DMS153 treated with DMSO at 0.1 percent for 48 hours (cell line): ENCODE data around the gene CFAP65.

Source experiments
- DNase-seq: peaks from one replicate; lab custom pipeline; 2025; ENCODE audit not compliant: unreplicated experiment; lab: John Stamatoyannopoulos, UW

CFAP65 gene

DNA sequence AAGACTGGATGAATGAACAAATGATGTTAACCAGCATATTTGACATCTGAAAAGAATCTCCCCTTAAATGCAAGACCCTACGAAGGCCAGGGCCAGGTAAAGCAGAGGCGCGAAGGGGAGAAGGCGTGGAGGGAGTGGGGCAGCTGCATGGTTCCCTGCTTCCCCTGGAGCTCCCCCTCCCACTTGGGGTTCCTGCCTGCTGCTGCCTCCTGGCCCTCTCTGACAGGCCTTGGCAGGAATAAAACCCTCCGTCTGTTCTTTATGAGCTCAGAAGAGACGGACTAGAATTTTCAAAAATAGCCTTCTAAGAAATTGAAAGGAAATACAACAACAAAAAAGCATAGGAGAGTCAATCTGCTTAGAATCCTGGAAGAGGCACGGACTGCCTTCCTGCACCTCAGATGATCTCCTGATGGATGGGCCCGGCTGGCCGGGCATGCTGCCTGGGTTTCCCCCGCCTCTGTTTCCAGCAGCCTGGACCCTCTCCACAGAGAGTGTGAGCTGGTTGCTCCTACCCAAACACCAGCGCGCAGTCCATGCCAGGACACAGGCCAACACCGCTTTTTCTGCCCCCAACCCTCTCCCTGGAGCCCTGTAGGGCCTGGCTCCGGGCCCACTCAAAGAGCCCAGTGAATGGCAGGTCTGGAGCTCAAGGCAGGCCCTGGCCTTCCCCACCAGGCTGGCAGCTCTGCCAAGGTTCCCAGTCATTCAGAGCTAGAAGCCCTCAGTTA is 23.9 kb downstream of the CFAP65 start:
- no peak for DNase-seq

DNA sequence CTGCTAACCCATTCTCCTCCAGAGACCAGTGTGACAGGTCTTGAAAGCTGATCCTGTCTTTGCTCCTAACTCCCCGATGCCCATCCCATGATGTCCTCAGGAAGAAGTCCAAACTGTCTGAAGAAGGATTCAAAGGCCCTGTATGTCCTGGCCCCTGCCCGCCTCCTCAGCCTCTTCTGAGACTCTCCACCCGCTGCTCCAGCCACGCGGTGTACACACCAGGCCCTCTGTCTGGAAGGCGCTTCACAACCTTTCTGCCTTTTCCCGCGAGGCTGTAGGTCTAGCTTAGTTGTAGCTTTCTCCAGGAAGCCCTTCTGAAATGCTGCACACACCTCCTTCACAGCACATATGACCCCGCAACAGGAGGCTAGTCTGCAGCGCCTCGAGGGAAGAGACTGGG is 24.6 kb downstream of the CFAP65 start:
- DNase-seq, result no peak

DNA sequence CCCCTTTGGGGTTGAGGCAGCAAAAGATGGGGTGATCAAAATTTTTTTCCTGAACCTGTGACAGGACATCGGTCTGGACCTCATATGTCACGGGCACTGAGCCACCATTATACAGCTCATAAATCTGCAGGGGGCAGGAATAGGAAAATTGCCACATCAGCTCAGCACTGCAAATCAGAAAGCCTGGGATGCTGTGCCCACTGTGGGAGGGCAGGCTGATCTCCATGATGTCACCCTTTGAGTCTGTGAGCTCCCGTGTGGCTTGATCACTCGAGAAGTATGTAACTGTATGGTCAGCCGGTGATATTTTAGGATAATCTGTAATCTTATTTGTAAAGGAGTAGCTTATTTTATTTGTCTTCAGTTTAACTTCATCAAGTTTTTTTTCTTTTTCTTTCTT is 30.4 kb downstream of the CFAP65 start:
- DNase-seq, result no peak

DNA sequence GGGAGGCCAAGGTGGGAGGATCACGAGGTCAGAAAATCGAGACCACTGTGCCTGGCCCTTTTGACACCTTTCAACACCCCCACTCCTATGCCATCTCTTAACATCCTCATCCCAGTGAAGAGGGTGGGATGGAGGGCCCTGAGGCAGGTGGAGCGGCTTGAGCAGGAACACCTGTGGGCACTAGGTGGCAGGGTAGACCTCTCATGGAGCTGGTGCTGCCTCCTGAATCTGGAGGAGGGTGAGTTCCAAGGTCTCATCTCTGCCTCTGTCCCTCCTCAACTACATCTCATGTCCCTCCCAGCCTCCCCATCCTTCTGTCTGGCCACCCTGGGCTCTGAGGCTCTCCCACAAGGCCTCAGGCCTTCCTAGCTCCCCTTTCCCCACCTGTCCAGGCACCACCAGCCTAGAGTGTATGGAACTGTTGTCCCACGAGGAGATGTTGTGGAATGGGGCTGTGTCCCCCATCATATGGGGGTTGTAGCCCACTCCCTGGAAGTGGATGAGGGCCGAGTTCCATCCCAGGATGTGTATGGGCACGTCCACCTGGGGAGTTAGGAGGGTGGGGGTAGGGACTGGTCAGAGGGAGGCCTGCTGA is 31.1 kb downstream of the CFAP65 start:
- DNase-seq, result no peak

DNA sequence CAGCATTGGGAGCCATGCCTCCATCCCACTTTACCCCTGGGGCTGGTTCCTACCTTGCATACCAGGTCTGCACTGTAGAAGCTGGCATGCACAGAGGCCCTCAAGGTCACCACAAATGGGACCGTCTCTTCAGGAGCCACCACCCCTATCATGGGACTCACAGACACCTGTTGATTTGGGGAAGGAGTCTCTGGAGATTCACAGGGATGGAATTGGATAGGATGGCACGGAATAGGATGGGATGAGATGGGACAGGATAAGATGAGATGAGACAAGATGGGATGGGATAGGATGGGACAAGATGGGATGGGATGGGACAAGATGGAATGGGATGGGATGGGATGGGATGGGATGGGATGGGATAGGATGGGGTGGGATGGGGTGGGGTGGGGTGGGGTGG is 32.0 kb downstream of the CFAP65 start:
- no peak for DNase-seq

DNA sequence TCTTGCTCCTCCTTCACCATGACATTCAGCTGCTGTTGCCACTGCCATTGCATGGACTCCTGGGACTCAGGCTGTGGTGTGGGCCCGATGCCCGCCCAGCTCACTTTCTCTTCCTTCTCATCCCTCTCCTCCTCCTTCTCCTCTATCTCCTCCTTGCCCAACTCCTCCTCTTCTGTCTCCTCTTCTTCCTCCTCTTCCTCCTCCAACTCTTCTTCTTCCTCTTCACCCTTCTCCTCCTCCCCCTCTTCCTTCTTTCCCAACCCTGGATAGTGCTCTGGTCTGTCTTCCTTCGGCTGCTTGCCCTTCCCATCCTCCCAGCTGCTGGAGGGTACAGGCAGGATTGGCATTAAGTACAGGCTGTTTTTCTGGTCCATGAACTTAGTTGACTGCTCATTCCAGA is 37.3 kb downstream of the CFAP65 start:
- no peak for DNase-seq

DNA sequence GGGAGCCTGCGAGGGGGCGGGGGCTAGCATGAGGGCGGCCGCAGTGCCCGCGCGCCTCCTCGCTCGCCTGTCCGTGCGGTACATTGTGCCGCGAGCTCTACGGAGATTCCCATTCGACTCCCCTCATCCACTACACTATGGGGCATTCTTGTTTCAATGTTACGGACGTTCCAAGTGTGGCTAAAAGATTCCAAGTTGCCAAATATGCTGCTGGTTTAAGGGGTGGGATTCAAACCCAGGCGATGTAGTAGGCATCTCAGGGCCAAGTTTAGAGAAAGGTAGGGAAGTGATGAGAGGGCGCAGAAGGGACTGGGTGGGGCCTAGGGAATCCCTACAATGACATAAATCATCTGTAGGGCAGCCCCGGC is 38.1 kb downstream of the CFAP65 start:
- no peak for DNase-seq

DNA sequence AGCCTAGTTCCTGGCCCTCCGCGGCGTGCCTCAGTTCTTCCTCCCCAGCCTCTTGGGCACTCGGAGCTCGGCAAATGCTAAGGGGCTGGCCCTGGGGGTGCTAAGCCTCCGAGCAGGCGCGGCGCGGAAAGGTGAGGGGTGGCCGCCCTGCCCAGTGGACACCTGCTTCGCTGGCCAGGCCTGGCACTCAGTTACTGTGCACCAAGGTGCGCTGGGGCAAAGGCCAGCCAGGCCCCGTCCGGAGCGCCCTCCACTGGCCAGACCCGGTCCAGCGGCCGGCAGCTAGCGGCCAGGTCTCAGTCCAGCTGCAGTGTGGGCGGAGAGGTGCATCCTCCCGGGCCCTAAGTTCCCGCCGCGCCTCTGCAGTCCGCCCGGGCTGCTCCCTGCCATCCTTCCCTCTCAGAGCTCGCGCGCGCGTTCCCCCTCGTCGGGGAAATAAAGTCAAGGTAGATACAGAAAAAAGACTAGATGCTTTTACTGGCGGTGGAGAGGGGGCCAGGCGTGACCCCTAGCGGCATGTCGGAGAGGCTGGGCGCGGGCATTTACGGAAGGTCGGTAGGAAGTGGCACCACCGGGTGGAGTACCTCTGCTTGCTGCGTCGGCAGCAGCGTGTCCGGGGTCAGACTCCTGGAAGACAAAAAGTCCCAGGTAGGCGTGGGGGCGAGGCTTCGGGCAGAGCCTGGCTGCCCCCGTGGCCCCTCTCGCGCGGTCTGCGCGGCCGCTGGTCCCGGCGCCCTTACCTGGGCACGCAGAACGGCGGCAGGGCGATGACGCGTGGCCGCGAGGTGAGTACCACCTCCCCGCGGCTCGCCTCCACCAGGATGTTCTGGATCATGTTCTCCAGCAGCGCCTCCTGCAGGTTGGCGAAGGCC is 38.7 kb downstream of the CFAP65 start:
- DNase-seq, result peak; percentile 79

DNA sequence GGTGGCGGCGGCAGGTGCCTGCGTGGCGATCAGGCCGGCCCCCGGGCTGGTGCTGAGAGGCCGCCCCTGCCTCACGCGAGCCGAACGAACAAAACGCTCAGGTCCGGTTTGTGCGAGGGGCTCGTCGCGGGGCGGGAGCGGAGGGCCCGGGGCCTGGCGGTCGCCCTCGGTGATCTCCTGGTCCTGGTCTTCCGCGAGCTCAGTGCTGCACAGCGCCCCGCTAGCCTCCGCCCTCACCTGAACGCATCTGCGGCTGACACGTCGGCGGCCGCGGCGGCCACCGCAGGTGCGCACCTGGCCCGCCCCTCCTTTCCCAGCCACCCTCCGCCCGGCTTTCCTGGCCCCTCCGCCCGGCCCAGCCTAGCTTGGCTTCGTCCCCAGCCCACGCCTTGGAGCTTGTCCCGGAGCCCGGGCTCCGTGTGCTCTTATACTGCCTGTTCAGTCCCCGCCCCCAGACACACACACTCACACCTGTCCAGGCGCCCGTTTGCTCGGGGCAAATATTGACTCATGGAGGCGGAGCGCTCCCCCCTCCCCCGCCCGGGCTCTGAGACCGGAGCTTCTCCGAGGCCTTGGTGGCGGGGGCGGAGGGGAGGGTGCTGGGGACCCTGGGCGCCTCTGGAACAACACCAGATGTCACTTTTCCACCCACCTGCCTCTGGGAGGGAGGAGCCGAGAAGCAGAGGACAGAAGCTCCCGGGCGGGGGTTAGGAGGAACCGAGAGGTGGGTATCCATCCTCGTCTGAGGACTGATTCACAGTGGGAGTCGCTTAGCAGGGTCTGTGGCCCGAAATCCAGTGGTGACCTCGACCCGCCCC is 39.5 kb downstream of the CFAP65 start:
- DNase-seq, result peak; percentile 93

DNA sequence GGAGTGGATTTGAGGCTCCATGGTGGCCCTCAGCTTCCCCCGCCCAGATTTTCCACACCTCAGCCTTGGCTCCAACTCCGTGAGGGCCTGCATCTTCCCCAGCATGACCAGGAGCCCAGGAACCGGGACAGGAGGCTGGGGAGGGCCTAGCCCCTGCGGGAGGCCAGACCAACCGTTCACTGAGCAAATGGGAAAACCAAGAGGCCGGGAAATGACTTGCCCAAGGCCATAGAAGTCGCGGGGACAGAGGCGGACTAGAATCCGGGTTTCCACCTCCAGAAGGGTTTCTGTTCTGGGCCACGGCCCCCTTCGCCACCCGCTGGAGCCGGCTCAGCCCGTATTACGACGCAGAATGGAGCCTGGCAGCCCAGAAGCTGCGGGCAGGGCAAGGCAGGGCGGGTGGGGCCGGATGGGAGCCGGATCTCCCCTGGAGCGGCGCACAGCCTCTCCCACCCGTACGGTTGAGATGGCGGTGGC is 40.2 kb downstream of the CFAP65 start:
- DNase-seq, result no peak

DNA sequence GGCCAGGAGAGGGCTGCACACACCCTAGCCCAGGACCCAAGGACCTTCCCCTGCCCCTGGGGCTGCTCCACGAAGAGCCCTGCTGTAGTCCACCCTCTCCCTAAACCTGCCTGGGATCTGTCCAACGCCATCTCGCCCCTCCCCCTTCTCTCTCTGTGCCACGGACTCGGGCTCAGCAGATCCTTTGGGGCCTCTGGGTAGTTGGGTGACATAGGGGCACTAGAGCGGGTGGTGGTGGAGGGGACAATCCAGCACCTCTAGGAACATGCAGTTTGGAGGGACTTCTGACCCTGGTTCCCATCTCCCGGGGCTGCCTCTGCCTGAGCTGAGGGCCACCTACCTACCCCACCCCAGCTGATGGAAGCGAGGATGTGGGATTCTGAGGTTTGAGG is 40.8 kb downstream of the CFAP65 start:
- no peak for DNase-seq

DNA sequence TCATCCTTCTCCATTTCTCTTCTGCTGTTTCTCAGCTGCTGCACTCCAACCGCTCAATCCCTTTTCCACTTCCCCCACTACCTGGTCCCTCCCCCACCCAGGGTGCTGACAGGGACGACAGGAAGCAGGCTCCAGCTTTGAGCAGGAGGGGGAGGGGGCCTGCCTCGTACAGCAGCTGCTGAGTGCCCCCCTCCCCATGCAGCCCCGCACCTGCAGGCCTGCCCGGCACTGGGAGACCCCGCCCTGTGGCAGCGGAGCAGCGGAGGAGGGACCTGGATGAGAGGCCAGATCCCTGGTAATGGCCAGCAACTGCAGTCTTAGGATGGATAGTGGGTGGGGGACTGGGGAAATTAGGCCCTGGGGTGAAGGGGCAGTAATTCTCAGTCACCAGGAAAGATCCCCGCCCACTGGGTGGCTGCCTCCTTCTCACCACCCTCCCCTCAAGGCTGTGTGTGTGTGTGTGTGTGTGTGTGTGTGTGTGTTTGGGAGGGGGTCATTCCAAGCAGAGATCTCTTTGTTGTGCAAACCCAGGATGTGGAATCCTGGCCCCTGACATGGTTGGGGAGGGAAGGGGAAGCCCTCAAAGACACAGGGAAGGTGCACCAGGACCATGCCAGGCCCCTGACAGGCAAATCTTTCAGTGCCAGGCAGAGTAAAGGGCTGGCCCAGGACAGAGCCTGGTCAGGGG is 41.3 kb downstream of the CFAP65 start:
- DNase-seq, result peak; percentile 87

DNA sequence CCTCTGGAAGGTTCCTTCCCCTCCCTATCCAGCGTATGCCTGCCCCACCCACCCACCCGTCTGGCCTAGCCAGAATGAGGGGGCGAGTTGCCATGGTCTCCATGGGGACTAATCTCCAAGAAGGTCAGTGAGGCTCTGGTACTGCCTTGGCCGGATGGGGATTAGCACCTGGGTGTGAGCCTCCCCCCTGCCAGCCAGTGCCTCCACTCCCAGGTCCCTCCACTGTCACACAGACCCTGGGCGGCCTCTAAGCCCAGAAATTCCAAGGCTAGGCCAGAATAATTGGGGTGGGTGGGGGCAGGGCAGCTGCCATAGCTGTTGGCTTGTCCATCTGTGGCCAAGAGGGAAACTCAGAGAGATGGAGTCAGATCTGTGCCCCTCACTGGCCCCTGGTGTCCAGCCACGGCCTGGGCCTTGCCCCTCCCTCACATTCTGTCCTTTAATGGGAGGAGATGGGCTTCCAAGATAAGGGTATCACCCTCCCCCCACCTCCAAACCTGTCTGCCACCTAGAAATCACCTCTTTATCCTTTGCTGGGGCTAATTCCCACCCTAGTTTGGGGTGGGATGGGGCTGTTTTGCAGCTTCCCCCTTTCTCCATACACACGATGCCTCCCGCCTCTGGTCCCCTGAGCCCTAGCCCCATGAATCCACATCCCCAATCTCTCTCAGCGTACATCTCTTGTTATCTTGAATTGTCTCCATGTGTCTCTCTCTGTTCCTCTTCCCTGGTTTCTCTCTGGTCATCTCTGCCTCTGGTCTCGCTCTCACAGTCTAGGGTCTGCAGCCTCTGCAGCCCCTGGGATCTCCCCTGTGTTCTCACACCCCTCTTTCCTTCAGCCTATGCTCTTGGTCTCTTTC is 42.1 kb downstream of the CFAP65 start:
- DNase-seq, result no peak

DNA sequence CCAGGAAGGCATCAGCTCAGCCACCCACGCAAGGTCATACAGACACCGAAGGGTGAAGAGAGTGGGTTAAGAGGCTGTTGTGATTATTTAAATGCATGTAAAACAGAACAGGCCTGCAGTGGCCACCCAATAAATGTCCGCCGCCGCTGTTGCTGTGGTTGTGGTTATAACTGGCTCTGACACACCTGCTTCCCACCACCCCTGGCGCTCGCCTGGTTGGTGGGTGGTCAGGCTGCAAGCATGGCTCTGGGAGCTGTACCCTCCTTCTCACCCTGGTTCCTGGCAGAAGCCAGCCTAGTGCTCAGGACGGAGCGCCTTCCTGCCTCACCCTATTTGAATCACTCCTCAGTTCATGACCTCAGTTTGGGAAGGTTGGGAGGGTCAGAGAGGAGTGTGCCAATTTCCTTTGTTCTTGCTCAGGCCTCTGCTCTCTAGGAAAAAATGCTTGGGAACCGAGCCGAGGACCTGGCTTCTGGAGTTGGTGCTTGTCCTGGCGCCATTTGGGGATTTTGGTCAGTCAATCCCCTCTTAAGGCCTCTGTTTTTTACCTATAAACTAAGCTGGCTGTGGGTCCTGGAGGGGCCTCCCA is 42.8 kb downstream of the CFAP65 start:
- peak; percentile 49 for DNase-seq

DNA sequence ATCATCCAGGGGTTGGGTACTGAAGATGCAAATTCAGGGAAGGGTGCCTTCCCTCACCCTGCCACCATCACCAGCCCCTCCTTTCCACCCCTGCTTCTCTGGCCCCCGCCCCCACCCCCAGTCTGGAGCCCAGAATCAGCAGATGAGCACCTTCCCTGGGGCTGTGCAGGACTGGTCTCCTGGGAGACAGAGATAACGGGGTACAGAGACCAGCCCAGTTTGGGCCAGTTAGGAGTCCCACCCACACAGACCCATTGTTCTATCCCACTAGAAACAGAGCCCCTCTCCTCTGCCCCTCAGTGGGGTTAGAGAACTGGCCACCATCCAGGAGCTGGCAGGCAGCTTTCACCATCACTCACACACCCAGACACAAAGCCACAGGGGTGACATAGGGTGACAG is 43.6 kb downstream of the CFAP65 start:
- DNase-seq, result peak; percentile 51

DNA sequence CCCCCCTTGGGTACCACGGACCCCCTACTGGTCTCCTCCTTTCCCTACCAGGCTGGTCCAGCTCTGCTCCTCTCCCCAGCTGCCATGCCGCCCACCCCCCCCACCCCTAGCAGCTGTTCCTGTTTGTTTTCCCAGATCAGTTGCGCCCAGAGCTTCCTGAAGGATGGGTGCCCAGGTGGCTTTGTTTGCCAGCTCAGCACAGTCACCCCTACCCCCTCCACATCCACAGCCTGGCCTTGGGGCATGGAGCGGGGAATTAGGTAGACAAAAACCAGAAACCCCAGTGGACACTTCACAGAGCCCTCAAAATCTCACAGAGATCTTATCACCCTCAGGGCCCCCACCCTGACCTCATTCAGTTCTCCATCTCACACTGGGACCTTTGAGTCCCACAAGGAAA is 44.4 kb downstream of the CFAP65 start:
- peak; percentile 83 for DNase-seq

DNA sequence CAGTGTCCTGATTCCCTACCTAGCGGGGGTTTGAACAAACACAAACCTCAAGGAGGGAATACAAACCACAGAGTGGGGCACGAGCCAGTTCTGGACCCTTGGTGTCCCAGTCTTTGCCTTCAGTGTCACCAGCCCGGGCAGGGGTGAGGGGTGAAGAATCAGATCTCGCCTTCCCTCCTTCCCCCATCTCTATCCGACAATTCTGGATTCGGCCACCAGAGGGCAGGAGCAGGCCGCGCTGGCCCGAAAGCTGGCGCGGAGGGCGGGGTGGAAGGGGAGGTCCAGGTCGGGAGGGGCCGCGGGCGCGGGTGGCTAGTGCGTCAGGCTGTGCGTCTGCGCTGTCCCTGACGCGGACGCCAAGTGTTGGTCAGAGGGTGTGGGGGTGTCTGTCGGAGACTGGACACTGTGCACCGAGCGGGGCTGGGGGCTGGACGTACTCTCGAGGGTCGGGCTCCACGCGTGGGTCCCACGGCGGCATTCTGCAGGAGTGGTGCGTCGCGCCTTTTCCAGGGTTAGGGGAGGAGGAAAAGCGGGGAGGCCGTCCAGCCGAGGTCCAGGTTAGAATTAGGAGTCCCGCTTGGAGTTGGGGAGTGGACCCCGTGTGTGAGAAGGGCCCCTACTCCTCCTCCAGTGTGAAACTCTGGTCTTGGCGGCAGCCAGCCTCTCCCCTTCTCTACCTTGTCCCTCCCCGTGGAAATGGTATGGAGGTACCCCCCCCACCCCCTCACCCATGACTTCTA is 45.2 kb downstream of the CFAP65 start:
- peak; percentile 60 for DNase-seq

DNA sequence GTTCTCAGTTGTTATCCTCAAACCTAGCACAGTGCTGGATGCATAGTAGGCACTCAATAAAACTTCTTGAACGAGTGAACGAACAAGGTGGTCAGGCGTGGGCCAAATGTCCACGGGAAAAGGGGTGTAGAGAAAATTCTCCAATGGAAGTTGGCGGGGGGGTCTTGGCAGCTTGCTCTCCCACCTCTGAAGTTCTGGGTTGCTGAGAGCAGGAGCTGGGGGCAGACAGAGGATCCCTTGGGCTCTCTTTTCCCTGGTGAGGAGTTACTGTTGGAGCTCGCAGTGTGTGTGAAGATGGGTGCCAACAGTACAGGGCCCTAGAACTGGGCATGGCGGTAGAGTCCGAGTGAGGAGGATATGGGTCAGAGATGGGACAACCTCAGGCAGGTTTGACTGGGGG is 45.8 kb downstream of the CFAP65 start:
- no peak for DNase-seq
